Skin of body (tissue), 2 donors: ENCODE data around the gene CLCNKB. TPM values are rescaled to one million over a fixed set of nuclear protein-coding genes. Genes with fewer than 3 reads are reported as not detected.
"Not testable (repeated sequence)": the region's sequence is repeated elsewhere in the genome, so short reads cannot be mapped to it uniquely, and the experiment has no call there.

Experiments used
- DNase-seq: peaks from one replicate; lab custom pipeline; 2025; lab: John Stamatoyannopoulos, UW
- total RNA-seq: library from RNA; depleted of rRNA; stranded (reverse); fragments of >200 nt; gene quantifications from one replicate; pipeline ENCODE4 v1.2.3, GENCODE V29; 2014

CLCNKB gene
- total RNA-seq, 1 donor from 2014 or later, result 0.20 TPM

DNA sequence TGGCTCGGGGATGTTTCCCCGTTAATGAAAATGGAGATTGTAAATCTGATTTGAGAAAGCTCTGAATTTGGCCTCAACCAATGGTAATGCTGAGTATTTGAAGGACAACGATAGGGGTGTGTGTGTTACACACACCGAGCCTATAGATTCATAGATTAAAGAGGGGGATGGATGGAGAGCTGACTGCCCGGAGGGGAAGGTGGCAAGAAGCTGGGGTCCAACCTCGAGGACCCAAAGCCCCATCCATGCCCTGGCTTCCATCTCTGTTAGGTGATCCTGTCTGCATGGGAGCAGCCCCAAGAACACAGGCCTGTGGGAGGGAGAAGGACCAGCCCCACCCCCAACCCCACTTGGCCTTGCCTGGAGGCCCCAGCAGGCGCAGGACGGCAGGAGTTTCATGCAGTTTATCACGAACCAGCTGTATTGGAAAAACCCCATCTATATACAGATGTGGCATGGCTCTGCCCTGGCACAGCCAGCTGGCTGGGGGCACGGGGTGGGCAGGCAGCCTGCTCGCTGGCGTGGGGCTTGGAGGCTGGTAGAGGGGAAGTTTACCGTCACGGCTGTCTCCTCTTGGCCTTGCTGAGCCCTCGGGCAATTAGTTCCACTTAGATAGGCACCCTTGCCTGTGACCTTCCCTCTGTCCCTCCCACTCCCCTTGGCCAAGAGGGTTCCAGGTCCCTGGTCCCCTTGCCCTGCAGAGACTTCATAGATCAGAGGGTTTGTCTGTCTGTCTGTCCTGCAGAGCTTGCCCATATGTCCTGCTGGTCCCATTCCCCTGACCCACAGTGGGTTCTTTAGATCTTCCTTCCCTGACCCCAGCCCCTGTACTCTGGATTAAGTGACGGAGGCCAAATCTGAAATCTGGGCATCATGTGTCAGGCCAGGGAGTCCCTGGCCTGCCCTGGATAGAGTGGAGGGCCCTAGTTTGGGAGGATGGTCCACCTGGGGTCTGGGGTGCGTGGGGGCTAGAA, 28.8 kb upstream of the CLCNKB start:
- peak; percentile 34 for DNase-seq

DNA sequence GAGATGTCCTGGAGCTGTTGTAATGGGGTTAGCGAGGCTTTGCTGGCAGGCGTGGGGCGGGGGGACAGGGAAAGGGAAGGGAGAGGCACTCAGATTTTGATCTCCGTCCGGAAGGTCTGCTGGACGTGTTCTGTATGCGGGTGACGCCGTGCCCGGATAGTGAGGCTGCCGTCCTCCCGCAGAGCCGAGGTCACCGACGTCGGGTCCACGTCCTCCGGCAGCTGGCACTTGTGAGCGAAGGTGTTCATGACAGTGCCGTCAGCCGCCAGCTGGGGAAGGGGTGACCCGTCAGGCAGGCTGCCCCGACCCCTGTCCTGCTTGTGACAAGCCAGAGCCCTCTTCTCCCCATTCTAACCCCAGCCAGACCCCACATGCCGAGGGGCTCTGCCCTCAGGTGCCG, 28.1 kb upstream of the CLCNKB start:
- DNase-seq, result no peak

DNA sequence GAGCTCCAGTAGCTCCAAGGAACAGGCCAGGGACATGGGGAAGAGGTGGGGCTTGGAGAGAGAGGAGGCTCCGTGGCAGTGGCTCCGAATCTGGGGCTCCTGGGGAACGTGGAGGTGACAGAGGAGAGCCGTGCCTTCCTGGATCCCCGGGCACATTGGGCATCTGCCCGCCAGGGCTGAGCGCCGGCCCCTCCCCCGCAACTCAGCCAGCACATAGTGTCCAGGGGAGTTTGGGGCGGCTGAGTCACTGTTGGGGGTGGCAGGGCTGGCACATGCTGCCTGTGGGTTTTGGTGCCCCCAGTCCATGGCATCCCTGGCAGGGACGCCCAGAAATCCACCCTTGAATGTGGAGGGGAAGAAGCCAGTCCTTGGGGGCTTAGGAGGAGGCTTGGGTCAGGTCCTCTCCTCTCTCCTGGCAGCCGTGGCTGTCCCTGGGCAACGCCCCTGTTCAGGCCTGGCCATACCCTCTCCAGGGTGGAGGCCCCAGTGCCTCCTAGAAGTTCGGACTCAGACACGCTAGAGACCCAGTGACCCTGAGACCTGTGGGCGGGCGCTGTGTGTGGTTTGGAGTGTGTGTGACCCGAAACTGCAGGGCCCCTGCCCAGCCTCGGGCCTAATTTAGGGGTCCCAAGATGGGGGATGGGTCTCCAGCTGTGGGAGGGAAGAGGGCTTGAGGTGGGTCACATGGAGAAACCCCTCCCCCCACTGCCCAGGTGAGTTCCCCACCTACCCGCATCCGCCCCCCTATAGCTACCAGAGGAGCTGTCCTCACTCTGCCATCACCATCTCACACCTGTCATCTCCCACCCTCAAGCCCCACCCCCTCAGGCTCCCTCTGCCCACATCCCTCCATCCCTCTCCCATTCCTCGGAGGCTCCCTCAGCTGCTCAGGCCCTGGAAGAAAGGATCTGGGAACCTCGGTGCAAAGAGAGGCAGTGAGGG, 27.4 kb upstream of the CLCNKB start:
- no peak for DNase-seq

DNA sequence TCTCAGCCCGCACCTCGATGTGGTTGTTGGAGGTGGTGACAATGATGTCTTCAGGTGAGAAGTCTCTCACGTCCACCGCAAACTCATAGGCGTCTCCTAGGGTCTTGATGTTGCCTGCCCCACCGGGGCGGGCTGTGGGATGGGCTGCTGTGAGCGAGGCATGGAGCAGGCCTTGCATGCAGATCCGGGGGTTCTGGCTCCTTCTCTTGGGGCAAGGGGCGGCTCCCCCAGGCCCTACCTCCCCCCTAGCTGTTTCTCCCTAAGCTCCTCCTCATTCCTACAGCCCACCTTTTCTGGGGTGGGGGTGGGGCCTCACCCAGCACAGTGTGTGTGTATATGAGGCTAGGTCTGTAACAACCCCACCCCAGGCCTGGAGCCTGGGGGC, 26.5 kb upstream of the CLCNKB start:
- DNase-seq, result no peak

DNA sequence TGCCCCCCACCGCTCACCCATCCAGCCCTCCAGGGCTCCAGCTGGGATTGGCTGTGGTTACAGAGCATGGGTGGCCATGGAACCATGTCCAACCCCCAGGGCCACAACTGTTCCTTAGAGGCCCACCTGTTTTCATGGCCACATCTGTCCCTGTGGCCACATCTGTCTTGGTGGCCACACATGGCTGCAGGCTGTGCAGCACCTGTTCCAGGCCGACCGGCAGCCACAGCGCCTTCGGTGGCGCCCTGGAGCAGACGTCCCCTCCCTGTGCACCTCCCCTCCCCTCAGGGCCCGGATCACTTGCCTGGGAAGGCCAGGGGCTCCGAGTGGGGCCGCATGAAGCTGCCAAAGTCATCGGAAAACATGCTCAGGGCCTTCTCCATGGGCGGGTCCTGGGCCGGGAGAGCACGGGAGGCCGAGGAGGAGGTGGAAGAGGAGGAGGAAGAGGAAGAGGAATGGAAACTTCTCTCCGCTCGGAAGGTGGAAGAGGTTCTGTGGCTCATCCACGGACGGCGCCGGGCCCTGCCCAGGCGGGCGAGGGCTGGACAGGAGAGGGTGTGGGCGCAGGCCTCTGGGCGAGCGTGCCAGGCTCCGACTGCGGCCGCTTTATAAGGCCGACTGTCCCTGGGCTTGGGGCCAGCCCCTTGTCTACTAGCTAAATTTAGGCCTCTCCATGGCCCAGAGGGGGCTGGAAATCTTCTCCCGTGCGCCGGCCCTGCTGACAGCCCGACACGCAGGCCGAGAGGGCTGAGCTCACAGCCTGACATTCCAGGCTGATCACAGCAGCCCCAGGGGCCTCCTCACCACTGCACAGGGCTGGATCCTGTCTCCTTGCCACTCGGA, 25.9 kb upstream of the CLCNKB start, which contains the start of gene HSPB7:
HSPB7 (minus strand) TSS at position 583 of the 843 bp plus-strand sequence; CDS start at position 503, 80 bp downstream.
- DNase-seq, result peak; percentile 57

DNA sequence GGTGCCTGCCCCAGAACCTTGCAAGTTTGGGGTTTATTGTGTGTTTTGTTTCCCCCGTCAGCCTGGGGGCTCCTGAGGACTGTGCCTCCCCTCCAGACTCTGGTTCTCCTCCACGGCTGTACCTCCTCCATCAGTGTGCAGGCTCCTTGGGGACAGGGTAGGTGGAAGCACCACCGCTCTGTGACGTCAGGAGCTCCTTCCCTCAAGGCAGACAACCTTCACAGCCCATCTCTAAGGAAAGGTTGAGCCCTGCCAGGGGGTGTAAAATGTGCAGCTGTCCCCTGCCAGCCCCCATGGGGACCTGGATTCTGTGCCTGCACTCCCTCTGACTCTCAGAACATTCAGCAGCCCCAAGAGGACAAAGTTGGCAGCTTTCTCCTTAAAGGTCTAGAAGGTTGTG, 25.3 kb upstream of the CLCNKB start:
- no peak for DNase-seq

DNA sequence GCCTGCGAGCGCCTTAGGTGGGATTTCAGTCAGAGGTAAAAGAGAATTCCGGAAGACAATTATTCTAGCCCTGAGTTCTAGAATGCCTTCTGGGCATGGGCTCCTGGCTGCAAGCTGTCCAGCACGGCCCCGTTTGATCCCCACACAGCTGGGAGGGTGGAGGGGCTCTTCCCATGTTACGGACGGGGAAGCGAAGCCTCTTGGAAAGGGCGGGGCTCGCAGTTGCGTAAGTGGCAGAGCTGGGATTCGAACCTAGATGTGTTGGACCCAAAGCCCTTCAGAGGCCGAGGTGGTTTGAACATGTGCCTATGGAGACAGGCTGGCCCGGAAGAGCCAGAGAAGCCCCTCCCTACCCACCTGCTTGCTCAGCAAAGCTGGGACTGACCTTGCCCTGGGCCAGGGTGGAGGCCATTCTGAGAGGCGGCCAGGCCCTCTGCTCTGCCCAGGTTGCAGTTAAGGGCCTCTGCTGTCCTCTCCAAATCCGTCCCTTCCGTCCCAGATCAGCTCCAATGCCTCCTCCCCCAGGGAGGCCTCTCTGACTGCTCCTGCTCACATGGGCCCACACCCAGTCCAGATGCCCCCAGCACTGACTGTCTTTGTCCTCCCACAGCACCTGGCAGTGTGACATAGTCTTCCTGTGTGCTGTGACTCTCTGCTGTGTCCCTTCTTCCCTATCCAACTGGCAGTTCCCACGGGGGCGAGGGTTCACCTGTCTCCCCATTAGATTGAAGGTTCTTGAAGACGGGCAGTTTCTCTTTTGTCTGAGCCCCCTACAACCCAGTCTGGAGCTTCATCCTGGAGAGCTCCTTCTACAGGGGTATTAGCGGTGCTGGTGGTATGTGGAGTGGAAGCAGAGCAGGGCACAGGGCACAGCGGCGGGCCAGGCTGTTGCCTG, 24.6 kb upstream of the CLCNKB start:
- DNase-seq, result no peak

DNA sequence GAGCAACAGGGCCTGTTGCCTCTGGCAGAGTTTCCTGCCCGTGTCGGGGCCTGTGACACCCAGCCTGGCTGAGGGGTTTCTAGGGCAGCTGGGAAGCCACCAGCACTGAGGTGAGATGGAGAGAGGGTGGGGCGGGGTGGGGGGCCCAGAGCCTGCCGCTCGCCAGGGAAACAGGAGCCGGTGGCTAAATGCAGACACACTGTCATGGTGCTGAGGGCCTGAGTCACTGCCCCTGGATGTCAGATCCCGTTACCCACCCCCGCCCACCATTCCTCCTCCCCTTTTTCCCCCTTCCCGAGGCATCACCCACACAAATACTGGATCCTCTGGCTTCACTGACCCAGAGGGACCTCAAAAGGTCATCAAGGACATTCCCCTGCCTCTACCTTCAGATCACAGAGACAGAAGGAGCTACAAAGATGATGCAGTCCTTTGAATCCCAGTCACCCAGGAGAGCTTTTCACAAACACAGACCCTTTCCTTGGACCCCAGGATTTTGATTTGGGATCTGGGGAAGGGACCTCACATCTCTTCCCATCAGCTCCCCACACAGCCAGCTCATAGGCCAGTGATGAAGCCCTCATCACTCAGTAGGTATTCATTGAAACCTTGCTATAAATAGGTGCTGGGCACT, 23.8 kb upstream of the CLCNKB start:
- no peak for DNase-seq

DNA sequence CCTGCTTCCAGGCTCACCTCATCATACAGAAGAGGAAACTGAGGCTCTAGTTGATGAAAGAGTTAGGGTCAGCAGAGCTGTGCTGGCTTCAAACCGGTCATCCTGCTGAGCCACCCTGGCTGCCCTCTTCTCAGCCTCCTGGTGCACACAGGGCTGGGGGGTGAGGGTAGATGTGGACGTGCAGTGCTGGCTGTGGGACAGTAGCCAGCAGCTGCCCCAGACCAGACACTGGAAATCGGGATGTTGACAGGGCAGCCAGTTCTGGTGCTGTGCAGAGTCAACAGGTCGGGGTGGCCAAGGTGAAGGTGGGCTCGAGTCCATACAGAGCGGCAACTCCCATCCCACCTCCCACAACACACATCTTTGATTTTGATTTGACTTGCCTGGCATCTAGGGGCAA, 23.3 kb upstream of the CLCNKB start:
- DNase-seq, result no peak

DNA sequence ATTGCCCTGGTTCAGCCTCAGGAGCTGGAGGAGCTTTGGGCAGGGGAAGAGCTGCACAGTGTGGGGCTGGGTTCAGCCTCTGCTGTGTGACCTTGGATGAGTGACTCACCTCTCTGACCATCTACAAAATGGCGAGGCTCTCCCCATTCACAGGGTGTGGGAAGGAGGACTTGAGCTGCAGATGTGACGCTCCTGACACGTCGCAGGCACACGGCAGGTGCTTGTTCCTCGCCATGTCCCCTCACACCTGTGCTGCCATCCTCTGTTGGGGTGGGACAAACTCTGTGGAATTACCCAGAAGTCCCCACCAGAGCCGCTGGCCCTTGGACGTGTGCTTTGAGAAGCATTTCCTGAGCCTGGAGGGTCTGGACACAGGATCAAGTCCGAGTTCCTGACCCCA, 22.7 kb upstream of the CLCNKB start:
- DNase-seq, result not testable (repeated sequence)

DNA sequence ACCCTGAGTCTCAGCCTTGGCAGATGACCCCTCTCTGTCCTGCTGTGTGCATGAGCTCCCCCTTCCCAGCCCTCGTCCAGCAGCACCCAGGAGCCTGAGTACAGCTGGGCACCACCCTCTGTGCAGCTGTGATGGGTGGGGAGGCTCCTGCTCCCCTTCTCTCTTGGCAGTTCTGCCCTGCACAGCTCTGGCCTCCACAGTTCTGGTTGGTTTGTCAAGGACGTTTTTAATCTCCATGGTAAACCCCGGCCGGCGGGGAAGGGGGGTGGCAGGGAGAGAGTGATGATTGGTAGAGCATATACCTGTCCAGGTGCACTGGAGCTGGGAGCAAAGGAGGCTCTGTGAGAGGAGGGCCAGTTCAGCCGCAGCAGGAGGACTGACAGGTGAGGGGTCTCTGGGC, 21.9 kb upstream of the CLCNKB start, which contains the start of gene CLCNKA:
CLCNKA (plus strand) TSS at position 356 of the 400 bp plus-strand sequence. CDS start 584 bp downstream, outside the sequence.
- no peak for DNase-seq

DNA sequence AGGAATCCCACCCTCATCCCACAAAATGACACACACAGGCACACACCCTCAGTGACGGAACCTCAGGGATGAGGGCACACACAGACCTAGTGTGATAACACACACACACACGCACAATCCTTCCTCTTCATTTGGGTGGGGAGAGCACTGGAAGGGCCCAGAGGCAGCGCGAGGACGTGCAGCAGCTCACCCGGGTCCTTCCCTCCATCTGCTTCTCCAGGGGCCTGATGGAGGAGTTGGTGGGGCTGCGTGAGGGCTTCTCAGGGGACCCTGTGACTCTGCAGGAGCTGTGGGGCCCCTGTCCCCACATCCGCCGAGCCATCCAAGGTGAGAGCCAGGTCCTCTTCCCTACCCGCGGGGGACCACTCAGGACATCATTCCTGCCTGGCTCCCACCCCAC, 21.2 kb upstream of the CLCNKB start:
- DNase-seq, result no peak

DNA sequence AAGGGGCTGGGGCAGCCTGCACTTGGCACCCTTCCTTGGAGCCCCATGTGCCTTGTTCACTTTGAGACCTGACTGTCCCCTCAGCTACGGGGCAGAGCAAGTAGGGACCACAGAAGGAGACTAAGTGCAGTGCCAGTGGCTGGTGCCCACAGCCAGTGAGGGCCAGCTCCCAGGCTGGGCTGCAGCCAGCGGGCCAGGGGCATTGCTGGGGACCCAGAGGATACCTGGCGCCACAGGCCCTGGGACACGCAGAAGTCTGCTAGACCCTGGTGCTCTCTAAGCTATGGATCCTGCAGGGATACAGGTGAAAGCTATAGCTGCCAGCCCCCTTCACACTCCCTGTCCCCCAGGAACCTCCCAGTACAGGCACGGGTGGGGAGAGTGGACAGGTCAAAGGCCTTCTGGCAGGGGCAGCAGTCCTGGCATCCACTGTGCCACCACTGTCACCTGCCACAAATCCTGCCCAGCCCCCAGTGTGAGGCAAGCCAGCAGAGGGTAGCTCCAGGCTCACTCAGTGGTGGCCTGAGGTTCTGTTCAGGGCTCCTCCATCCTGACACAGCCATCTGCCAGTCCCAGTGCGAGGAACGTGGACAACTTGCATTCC, 20.4 kb upstream of the CLCNKB start:
- DNase-seq, result no peak

DNA sequence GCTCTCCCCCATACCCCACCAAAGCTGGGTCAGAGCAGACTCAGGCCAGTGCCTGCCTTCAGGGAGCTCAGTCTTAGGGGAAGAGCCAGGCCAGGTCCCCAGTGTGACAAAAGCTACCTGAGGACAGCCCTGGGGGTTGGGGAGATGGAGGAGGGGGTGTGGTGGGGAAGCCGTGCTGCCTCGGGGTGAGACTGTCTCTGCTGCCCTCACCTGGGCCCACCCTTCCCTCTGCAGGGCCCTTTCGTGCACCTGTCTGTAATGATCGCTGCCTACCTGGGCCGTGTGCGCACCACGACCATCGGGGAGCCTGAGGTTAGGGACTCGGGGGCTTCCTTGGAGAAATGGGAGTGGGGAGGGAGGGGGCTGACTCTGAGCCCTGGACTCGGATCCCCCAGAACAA, 17.3 kb upstream of the CLCNKB start:
- DNase-seq, result not testable (repeated sequence)

DNA sequence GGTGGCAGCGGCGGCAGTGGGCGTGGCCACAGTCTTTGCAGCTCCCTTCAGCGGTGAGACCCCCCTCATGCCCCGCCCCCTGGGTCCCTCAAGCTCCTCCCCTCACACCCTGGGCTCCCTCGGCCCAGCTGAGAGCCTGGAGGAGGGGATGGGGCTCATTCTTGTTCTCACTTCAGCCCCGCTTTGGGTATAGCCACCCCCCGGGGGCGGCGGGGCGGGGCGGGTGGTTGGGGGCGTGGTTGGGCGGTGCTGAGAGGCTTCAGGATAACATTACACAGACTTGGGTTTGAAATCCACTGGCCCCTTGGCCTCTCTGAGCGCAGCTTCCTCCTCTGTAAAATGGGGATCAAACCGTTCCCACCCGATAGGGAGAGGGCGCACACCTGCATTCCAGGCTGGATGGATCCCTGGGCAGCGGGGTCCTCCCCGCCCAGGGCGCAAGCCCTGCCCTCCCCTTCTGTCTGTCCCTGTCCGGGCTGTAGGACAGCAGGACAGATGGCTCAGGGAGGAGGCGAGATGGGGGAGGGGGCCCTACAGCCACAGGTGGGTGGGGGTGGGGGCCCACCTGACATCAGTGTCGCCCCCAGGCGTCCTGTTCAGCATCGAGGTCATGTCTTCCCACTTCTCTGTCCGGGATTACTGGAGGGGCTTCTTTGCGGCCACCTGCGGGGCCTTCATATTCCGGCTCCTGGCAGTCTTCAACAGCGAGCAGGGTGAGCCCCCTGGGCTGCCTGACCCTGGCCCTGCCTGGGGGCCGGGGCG, 16.7 kb upstream of the CLCNKB start:
- no peak for DNase-seq

DNA sequence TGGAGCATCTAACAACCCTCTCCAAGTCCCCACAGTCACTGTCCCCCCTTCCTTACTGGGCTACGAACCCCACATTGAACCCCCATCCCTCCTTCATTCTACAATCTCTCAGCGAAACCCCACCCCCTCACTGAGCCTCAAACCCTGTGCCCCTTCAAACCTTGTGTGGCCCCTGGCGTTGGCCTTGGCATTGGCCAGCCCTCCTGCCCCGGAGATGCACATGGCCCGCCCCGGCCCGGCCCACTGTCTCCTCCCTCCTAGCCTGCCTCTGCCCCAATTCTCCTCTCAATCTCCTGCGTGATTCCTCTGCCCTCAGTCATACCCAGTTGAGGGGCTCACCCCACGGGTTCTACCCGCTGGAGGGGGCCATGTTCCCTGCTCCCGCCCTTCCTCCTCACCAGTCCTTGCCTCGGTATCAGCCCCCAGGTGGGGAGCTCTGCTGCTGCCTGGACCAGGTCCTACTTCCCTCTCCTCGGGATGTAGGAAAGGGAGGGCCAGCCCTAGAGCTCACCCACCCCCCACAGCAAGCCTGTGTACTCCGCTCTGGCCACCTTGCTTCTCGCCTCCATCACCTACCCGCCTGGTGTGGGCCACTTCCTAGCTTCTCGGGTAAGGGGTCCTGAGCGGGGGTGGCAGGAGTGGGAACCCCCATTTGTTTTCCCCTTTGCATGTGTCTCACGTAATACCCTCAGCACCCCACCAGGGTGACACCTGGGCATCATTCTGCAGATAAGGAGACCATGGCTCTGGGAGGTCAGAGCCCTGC, 15.2 kb upstream of the CLCNKB start:
- DNase-seq, result no peak

DNA sequence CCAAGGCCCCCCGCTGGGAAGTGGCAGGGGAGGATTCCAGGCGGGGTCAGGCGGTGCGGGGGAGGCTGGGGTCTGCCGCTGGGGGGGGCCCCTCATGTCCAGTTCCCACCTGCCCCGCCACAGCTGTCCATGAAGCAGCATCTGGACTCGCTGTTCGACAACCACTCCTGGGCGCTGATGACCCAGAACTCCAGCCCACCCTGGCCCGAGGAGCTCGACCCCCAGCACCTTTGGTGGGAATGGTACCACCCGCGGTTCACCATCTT, 14.6 kb upstream of the CLCNKB start:
- not testable (repeated sequence) for DNase-seq

DNA sequence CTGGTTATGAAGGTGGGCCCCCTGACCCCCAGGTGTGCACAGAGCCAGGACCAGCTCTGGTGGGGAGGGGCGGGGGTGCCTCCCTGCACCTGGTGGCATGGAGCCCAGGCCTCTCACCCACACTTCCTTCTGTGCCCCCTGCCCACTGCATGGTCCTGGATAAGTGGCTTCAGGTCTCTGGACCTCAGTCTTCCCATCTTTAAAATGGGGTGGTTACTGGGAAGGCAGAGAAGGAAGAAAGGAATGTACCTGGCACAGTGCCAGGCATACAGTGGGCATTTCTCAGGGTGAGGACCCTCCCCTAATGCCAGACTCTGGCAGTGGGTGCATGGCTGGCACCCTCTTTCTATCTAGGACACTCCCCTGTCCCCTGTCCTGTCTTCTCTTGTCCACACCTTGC, 14.3 kb upstream of the CLCNKB start:
- no peak for DNase-seq
